Measurements from ENCODE around the gene DAND5.
"Not testable (repeated sequence)": the region's sequence is repeated elsewhere in the genome, so short reads cannot be mapped to it uniquely, and the experiment has no call there.

Gene DAND5

GRCh38 chr19:12967907-12968306, 1.5 kb upstream of the DAND5 start:
- no peak for DNase-seq (ENCODE audit: low read depth)

DNA sequence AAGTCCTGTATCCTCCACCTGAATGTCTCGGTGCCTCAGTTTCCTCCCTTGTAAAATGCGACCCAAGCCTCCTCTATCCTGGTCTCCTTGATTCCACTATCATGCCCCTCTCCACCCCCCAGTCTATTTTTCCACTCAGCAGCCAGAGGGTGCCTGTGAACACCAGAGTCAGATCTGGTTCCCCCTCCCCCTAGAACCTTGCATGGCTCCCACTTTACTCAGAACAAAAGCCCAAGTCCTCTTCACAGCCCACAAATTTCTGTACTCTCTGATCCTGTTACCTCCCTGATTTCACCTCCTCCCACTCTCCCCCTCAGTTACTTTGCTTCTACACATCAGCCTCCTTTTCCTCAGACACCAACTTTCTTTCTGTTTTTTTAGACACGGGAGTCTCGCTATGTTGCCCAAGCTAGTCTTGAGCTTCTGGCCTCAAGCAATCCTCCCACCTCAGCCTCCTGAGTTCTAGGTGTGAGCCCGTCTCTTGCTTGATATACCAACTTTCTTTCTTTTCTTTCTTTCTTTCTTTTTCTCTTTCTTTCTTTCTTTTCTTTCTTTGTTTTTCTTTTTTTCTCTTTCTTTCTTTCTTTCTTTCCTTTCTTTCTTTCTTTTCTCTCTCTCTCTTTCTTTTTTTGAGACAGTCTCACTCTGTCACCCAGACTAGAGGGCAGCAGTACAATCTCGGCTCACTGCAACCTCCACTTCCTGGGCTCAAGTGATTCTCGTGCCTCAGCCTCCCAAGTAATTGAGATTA, 869 bp downstream of the DAND5 start:
- no peak for DNase-seq (ENCODE audit: low read depth)

DNA sequence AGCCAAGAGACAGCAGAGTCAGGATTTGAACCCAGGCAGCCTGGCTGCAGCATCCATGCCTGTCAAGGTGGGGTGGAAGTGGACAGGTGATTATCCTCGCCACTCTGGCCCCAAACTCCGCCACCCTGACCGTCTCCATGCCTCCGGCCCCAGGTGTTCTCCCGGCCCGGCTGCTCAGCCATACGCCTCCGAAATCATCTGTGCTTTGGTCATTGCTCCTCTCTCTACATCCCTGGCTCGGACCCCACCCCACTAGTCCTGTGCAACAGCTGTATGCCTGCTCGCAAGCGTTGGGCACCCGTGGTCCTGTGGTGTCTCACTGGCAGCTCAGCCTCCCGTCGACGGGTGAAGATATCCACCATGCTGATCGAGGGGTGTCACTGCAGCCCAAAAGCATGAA, 3.9 kb downstream of the DAND5 start:
- DNase-seq (ENCODE audit: low read depth) = no peak

DNA sequence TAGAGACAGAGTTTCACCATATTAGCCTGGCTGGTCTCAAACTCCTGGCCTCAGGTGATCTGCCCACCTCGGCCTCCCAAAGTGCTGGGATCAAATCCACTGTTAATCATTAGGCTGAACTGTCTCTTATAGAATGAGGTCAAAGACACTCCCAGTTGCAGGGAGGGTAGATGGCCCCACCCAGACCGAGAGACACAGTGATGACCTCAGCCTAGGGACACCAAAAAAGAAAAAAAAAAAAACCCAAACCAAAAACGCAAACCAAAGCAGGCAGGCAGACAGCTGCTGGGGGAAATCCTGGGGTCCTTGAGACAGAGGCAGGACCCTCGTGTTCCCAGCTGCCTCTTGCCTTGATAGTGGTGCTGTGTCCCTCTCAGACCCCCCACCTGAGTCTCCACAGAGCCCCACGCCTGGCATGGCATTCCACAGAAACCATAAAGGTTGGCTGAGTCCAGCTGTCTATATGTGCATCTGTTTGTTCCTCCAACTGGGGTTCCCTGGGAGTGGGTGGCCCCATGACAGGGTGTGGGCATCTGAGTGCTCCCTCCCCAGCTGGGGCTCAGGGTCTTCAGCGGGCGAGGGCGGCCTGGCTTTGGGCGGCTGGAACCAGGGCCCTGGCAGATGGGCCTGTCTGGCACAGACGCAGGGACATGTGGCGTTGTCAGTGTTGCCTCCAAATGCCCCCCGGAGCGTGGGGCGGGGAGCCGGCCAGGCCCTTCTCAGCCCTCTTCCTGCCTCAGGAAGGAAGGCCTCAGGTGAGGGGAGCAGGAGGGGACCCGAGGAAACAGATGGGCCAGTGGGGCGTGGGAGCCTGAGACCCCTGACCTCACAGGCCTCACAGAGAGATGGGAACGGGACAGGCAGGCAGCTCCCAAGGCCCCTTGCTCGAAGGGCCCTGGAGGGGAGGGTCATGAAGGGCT, 5.2 kb downstream of the DAND5 start:
- DNase-seq (ENCODE audit: low read depth) = no peak

DNA sequence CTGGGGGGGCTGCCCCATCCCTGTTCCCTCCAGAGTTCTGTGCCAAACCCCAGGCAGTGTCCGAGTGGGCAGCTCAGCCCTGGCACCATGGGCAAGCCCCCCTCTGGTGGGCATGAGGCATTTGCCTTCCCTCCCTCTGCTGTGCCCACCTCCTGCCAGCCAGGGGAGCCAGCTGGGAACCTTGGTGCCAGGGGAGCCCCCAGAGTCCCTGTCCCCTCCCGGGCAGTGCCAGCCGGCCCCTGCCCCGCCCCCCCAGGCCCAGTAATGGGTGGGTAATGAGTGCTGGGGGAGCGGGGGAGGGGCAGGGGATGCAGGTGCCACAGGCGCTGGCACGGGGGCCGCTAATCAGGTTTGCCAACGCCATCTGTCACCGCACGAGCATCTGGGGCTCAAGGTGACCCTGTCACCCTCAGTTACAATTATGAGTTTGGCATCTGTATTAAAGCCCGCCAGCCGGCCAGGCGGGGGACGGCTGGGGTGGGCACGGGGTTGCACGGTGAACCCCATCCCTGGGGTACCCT, 5.9 kb downstream of the DAND5 start:
- DNase-seq (ENCODE audit: low read depth) = no peak

DNA sequence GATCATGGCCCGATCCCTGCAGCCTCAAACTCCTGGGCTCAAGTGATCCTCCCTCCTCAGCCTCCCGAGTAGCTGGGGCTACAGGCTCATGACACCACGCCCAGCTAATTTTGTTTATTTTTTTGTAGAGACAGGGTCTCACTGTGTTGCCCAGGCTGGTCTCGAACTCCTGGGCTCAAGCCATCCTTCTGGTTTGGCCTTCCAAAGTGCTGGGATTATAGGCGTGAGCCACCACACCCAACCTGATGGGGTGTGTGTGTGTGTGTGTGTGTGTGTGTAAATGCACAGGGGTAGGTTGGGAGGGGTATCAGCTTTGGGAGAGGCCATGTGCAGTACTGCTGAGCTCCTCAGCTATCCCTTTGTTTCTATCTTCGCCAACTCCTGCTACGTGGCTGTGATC, 6.7 kb downstream of the DAND5 start:
- not testable (repeated sequence) for DNase-seq (ENCODE audit: low read depth)

DNA sequence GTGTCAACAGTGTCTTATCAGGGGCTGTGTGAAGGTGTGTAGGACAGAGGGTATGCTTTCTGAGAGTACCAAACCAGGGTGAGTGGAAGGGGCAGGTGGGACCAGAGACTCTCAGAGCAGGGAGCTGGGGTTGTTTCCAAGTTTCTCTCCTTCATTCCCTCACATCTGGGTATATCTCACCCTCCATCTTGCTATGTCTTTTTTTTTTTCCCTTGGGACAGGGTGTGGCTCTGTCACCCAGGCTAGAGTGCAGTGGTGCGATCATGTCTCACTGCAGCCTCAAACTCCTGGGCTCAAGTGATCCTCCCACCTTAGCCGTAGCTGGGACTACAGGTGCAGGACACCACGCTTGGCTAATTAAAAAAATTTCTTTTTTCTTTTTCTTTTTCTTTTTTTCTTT, 10.6 kb downstream of the DAND5 start:
- DNase-seq (ENCODE audit: low read depth) = no peak

- DNase-seq (ENCODE audit: low read depth) = no peak
These were observed 13.3 kb downstream of the DAND5 start for GRCh38 chr19:12982648-12983047.

DNA sequence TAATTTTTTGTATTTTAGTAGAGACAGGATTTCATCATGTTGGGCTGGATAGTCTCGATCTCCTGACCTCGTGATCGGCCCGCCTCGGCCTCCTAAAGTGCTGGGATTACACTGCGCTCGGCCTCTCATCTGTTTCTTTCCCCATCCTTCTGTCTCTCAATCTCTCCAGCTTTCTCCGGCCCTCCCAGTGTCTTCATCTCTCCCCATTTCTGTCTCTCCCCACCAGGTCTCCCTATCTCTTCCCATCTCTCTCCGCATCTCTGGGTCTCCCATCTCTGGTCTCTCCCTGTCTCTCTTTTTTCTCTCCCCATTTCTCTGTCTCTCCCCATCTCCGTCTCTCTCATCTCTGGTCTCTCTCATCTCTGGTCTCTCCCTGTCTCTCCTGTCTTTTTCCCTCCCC, 13.7 kb downstream of the DAND5 start:
- DNase-seq (ENCODE audit: low read depth) = no peak

DNA sequence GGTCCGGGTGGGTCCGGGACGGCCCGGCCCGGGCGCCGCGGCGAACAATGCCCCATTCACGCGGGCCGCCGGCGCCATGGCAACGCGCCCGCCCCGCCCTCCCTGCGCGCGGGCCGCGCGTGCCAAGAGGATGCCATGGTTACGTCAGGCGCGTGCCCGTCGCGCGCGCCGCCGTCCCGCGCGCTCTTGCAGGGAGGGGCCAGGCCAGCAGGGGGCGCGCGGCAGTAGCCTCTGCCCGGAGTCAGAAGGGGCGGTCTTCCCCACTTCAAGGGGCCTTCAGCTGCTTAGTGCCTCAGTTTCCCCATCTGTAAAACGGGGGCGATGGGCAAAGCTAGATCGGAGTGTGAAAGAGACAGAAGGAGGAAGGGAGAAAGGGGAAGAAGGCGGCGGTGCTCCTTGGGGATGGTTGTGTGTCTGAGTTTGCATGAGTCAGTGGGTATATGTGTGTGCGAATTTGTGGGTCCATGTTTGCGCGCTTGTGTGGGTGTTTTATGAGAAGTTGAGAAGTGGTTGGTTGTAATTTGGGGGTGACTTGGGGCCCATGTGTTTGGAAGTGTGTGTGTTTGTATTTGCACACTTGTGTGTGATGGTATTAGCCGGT, 14.3 kb downstream of the DAND5 start:
- peak; percentile 84 for DNase-seq (ENCODE audit: low read depth)

DNA sequence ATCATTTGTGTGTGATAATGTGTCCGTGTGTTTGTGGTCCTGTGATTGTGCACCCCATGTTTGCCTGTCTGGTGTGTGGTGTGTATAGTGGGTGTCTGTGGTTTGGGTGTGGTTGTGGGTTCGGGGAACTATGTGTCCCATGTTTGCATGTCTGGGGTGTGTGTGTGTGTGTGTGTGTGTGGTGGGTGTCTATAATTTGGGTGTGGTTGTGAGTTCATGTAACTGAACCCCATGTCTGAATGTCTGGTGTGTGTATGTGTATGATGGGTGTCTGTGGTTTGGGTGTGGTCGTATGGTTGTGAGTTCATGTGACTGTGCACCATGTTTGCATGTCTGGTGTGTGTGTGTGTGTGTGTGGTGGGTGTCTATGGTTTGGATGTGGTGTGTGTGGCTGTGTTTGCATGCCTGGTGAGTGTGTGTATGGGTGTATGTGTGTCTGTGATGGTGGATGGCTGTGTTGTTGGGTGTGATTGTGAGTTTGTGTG, 14.8 kb downstream of the DAND5 start:
- no peak for DNase-seq (ENCODE audit: low read depth)

- DNase-seq (ENCODE audit: low read depth) = no peak
These were observed 15.3 kb downstream of the DAND5 start for GRCh38 chr19:12984683-12985048.

- DNase-seq (ENCODE audit: low read depth) = no peak
These were observed 15.8 kb downstream of the DAND5 start for GRCh38 chr19:12985049-12985776.

DNA sequence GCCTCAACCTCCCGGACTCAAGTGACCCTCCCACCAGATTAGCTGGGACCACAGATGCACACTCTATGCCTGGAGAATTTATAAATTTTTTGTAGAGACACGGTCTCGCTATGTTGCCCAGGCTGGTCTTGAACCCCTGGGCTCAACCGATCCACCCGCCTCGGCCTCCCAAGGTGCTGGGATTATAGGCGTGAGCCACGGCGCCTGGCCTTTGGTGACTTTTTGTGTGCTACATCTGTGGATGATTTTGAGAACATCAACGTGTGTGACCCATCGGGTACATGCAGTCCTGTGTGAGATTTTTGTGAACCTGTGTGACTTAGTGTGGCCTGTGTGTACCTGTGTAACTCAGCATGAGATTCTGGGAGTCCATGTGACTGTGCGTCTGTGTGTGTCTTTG, 17.4 kb downstream of the DAND5 start:
- no peak for DNase-seq (ENCODE audit: low read depth)

DNA sequence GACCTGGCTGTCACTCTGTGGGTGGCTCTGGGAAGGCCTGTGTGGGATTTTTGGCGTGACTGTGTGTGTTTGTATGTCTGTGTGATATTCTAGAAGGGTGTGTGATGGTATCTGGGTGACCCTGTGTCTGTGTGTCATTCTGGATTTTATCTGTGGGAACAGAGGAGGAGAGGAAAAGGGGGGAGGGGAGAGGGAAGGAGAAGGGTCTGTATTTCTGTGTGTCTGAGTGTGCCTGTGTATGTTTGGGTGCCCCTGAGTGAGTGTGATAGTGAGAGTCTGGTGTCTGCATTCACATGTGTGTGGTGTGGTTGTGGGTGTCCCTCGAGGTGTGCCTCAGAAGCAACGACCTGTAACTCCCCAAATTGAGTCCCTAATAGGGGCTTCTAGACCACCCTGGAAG, 17.8 kb downstream of the DAND5 start:
- DNase-seq (ENCODE audit: low read depth) = no peak

GRCh38 chr19:12987781-12988180, 18.4 kb downstream of the DAND5 start:
- DNase-seq (ENCODE audit: low read depth) = no peak

DNA sequence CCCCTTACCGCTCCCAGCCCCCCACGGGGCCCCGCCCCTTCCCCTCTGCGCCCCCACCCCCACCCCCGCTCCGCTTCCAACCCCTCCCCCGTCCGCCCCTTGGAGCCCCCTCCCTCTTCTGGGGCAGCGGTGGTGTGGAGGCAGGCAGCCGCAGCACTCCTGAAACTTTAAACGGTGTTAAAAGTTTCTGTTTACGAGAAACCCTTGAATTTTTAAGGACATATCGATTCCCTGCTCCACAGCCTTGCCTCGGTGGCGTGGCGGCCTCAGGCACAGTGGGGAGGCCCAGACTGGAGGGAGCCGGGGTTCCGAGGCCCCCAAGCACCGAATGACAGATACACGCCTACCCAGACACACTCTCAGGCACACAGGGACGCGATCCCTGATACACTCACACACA, 21.1 kb downstream of the DAND5 start:
- DNase-seq (ENCODE audit: low read depth) = no peak

GRCh38 chr19:12990853-12991252, 21.5 kb downstream of the DAND5 start:
- DNase-seq (ENCODE audit: low read depth) = no peak

DNA sequence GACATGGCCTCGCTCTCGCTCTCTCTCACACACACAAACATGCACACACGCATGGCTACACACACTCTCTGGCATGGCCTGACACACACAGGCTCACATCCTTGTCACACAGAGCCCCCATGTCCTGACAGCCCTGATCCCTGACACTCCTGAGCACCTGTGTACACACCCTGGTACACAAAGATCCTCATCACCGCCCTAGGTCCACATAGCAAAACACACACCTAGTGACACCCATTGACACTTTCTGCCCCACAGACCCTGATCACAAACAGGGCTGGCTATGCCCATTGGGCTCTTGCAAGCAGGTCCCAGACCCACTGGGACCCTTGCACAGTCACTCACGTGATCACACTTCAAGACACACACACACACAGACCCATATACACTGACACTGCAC, 21.9 kb downstream of the DAND5 start:
- no peak for DNase-seq (ENCODE audit: low read depth)

DNA sequence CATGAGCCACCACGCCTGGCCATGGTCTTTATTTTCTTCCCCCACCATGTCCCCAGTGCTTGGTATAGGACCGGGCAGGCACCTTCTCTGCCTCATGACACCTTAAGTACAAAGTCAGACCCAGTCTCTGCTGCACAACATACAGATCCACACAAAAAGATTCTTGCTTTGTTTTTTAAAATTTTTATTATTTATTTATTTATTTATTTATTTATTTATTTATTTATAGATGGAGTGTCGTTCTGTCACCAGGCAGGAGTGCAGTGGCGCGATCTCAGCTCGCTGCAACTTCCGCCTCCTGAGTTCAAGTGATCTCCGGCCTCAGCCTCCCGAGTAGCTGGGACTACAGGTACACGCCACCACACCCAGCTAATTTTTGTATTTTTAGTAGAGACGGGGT, 23.4 kb downstream of the DAND5 start:
- no peak for DNase-seq (ENCODE audit: low read depth)

DNA sequence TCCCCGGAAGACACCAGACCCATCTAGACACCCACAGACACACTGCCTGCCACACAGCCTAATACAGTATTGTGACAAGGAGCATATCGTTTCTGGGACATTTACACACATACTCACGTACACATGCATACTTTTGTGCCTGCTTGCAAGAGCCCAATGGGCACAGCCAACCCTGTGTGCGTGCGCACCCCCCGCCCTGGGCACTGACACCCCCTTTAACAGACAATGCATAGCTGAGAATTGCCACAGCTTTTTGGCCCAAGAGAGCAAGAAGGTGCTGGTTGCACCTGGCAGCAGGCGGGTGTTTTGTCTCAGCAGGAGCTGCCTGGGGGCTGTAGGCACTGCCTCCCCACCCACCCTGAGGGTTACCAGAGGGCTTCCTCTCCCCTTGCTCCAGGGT, 24.2 kb downstream of the DAND5 start:
- DNase-seq (ENCODE audit: low read depth) = no peak

All from activated T-cell treated with anti-CD3 and anti-CD28 coated beads for 48 hours (primary cell).